ENCODE data around the gene ONECUT3.
A peak's percentile ranks its signal among the peaks of the same experiment; 100 is the strongest.

ONECUT3 gene

DNA sequence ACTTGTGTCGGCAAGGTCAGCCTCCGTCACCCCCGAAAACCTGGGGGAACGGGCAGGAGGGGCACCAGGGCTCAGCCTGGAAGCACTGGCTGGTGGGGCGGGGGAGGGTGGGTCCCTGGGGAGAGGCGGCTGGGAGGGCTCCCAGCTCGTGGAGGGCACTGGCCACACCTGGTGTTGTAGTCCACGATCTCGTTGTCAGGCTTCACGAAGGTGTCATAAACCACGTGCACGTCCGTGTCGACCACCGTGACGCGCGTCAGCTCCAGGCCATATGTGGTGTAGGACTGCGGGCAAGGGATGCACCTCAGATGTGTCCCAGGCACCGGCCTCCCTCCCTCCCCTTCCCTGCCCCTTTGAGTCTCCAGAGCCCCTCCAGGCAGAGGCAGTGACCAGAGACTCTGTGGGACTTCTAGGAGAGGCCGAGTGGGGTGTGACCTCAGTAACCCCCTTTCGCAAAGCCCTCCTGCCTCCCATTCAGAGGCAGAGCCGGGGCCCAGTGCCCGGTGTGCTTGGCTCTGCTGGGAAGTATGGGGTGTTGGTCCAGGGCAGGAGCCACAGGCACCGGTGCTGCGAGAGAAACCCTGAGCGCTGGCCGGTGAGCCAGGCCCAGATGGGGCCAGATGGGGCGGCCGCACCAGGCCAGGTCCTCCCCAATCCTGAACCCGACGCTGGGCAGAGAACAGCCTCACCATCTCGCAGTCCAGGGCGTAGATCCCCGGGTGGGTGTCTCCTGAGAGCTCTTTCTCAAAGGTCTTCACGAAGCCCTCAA is 63.4 kb downstream of the ONECUT3 start:
- DNase-seq = no peak

DNA sequence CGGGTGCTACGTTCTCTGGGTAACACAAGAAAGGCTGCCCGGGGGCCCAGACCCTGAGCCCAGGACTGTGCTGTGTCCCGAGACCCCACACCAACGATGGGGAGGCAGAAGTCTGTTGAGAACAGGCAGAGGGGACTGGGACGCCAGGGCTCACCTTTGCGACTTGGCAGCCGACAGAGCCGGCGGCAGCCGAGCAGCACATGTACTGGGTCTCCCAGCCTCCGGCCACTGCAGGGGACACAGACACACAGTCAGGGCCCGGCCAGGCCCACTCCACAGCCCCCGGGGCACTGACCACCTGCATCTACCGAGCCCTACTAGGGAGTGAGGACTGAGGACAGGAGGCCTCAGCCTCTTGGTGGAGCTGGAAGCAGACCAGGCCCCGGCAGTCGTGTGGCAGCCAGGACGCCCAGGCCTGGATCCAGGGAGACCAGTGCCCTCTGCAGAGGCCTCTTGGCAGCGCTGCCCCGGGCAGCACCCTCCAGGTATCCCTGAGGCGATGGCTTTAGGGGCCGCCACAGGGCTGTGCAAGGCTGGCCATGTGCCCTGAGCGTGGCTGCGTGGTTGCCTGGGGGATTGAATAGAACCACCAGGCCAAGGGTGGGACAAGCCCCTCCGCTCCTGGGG is 64.4 kb downstream of the ONECUT3 start:
- no peak for DNase-seq

DNA sequence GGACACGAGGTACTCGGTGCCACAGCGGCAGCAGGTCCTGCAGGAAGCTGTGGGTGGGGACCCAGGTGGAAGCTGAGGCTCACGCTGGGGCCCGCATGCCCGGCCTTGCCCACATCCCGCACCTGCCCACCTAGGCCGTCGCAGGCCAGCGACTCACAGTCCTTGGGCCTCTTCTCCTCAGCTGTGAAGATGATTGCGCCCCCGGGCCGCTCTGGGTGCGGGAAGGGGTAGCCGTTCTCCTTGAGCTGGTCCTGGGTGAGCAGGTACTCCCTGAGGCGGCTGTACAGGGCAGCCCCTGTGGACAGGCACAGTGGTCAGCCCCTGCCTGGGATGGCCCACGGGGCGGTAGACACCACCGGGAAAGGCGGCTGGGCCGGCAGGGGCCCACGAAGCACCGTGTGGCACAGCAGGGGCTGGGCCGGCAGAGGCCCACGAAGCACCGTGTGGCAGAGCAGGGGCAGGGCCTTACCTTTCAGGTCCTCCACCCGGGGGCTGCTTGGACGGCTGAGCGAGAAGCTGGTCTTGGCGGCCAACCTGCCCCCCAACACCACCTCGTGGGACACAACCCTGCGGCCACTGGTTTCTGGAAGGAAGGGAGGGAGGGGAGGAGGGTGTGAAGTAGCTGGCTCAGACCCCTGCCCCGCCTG is 65.4 kb downstream of the ONECUT3 start:
- DNase-seq = no peak

DNA sequence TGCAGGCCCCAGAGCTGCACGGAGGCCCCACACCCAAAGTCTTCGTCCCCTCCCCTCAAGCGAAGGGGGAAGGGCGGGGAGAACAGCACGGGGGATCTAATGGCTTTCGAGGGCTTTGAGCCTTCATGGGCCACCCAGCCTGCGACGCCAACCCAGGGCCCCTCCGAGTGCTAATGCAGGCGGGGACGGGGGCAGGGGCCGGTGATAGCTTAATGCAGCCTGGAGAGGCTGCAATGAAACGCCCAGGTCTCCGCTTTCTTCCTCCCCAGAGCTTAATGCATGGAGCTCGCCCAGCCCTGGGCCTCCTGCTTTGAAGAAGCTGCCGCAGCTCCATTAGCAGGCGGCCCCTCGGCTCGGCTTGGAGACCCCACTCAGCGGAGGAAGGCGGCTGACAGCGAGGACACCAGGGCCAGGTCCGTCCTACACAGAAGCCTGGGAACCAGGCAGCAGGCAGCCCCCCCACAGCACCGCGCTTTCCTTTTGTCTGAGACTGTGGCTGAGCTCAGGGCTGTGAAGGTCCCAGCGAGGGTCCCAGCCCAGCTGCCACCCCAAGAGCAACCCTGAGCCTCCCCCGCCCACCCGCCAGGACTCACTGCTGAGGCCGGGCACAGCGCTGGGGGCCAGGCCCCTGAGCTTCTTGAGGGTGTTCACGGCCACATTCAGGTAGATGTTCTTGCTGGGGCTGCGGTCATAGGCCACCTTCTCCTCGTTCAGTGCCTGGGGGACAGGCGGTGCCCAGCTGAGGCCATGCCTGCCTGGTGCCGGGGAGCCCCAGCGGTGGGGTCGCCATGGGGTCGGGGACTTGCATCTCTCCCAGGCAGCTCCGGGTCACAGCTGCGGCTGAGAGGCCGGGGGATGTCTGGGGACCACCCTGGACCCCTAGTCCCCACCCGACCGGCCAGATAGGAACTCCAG is 66.3 kb downstream of the ONECUT3 start:
- no peak for DNase-seq

DNA sequence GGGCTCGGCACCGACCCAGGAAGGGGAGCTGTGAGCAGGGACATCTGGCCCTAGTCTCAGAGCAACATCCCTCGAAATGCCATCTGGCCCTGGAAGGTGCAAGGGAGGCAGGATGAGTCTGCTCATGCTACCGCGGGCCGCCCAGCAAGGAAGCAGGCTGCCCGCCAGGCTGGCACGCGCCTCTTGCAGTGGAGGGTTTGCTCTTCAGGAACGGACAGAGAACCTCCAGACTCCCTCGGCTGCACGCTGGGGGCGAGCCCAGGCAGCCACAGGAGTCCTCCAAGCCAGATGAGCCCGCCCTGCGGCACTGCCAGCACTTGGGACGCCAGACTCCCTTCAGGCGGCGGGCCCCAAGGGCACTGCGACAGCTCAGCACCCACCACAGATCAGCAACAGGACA is 68.9 kb downstream of the ONECUT3 start:
- DNase-seq = peak in 1 of 14 donors; percentile 61

DNA sequence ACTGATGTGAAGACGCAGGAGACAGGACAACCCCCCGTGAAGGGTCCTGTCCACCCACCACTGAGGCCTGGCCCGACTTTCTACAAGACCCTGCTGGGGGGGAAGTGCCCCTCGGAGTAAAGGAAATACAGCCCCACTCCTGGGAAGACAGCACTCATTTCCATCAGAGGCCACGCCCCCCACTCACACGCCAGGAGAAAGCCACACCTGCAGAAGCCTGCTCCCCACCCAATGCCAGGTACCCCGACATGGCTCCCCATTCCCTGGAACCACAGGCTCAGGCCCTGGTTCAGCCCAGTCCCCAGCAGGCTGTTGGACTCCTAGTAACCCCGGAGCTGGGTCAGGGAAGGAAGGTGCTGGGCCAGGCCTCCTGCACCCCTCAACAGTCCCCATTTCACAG is 69.7 kb downstream of the ONECUT3 start:
- DNase-seq = no peak

DNA sequence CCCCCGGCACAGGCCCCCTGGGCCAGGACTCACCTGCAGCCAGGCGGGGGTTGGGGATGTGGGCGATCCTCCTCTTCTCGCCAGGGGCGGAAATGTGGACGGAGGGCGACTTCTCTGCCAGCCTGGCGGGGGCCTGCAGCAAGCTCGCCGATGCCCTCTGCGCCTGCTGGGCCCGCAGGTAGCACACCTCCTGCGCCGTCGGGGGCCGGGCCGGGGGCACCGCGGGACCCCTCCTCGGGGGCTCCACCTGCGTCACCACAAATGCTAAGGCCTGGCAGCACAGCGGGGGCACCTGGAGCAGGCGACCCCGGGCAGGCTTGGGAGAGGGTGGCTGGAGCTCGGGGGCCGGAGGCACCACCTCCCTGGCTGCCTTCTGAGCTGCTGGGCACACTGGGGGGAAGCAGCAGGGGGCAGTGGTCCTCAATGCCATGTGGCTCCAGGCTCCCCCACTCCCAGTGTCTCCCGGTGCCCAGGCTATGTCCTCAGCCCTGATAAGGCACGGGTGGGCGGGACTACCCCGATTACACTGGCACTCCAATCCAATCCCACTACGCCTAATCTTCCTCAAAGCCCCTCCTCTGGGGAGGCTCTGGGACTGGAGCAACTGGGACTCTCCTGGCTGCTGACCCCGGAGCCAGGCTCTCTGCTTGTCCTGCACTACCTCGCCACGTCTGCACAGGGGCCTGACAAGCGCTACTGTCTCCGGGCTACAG is 70.4 kb downstream of the ONECUT3 start:
- DNase-seq = no peak

DNA sequence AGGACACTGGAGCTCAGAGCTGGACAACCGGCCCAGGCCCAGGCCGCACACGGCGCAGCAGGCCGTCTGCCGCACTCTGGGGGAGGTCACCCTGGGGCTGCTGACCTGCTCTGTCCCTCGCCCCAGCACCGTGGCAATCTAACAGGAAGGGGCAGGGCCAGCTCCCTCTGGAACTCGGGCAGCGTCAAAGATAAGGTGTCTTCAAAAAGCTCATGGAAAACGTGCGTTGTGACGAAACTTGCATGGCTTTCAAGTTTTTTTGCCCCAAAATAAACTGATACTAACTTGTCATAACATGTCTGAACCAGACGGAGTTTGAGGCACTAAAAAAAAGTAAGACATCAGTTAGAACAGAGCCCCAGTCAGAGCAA is 70.9 kb downstream of the ONECUT3 start:
- no peak for DNase-seq

DNA sequence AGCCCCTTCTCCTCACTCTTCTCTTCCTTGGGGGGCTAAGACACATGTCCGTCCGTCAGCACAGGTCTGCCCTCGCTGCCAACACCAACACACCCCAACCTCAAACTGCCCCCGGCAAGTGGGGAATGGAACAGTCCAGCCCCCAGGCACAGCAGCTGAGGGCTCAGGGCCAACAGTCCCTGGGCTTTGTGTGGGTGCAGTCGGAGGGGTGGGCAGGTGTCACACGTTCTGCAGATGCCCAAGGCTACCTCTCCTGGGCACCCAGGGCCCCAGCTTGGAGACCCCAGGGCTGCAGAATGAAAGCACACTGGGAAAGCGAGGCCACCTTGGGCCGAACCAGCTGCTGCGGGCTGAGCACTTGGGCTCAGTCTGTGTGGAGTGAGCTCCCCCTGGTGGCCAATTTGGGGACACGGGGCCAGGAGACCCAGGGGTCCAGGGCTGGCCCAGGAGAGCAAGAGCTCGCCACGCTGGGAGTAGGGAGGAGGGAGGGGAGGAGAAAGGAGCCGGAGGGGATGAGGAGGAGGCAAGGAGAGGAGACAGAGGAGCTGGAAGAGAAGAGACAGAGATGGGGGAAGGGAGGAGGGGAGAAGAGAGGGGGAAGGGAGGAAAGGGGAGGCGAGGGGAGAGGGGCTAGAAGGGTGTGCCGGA is 72.7 kb downstream of the ONECUT3 start:
- peak in 12 of 14 donors; percentile 3 to 69 (median 32) for DNase-seq

DNA sequence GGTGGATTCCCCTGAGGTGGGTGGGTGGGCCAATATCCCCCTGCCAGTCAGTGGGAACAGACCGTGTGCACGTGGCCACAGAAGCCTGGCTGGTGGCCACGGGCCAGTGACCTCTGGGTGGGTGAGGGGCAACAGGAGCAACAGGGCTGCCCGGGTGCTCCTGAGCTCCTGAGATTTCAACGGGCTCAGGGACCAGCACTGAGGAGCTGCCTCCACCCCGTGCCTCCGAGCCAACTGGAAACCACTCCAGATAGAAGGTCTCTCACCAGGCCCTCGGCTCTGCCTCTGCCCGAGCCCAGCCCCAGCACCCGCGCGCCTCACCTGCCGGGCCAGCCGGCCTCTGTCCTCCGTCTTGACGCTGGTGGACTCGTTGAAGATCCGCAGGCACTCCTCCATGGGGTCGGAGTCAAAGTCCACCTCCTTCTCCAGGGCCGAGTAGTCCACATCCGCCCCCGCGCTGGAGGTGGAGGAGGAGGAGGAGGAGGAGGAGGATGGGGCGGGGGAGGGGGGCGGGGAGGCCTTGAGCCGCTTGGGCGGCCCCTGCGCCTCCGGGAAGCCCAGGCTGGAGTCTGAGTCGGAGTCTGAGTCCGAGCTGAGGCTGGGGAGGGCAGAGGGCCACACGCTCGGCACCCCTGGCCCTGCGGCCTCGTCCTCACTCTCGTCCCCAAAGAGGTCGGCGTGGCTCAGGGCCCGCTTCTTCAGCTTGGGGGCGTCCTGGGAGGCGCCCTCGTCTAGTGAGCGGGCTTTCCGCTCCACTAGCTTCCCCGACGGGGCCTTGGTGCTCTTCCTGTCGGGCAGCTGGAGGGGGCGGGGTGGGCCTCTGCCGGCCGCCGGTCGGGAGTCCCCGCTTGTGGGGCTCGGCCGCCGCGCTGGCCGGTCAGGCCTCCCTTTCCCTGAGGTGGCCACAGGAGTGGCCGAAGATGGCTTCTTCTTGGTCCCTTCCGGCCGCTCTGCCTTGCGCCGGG is 73.5 kb downstream of the ONECUT3 start:
- no peak for DNase-seq

DNA sequence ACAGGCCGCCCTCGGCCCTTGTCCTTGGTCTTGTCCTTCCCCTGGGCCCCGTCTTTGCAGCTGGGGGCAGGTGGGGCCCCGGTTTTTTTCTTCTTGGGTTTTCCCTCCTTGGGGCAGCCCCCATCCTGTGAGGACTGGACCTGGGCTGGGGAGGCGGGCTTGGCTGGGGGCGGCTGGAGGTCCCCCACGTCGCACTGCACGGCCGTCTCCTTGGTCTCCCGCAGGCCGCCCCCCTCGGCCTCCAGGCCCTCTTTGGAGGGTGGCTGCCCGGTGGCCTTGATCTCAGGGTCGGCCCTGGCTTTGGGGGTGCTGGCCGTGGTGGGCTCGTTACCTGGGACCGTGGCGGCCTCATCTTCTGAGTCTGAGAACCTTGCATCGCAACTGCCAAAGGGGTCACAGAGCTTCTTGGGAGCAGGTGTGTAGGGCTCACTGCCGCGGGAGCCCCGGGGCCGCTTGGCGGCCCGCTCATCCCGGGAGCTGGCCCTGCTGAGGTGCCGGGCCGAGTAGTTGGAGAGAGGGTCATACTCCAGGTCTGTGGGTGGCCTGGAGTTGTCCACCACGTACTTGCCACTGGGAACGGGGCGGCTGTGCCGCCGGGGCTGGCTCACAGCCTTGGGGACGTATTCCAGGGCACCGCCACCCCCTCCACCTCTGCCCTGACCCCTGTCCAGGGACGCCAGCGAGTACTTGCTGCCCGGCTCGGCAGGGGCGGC is 74.4 kb downstream of the ONECUT3 start:
- DNase-seq = no peak

DNA sequence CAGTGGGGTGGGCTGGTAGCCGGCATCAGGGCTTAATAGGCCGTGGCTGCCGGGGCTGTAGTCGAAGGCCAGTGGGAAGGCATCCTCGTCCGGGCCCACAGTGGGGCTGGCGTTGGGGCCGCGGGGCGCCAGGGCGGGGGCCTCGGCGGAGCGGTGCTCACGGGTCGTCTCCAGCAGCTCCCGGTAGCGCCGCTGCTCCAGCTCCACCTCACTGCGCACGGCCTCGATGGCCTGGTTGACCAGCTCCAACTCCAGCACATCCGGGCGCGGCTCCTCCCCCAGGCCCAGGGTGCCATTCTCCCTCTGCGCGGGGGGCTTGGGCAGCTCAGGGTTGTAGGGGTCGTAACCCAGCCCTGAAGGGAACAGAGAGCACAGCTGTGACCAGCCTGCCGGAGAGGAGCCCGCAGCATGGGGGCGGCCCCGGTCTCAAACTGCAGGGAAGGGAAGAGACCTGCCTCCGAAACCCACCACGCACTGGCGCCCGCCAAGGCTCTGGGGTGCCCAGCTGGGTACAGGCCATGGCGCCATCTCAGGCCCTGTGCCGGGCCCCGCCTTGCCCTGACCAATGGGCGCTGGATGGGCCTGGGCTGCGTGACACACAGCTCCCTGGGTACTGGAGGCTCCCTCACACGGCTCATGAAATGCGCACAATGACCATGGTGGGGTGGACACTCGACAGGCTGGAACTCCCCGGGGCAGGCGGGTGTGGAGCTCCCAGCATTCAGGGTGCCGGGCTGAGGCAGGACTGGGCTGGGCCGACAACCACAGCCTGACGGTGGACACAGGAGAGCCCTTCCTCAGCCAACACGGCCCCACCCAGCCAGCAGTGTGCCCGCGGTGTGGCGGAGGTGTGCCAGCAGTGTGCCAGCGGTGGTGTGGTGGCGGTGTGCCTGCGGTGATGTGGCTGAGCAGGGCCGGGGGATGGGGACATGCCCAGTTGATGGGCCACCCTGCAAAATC is 75.3 kb downstream of the ONECUT3 start:
- no peak for DNase-seq

DNA sequence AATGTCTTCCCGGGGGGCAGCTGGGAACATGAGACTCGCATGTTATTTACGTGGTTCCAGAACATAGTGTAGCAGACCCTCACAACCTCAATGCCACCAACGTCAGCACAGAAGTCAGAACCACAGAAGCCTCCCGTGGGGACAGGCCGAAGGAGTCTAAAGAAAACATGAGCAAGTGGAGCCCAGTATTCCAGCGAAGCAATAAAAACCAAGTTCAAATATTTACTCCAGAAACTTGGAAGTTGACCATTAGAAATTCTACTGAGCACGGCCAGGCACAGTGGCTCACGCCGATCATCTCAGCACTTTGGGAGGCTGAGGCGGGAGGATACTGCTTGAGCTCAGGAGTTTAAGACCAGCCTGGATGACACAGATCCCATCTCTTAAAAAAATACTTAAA is 76.7 kb downstream of the ONECUT3 start:
- no peak for DNase-seq

DNA sequence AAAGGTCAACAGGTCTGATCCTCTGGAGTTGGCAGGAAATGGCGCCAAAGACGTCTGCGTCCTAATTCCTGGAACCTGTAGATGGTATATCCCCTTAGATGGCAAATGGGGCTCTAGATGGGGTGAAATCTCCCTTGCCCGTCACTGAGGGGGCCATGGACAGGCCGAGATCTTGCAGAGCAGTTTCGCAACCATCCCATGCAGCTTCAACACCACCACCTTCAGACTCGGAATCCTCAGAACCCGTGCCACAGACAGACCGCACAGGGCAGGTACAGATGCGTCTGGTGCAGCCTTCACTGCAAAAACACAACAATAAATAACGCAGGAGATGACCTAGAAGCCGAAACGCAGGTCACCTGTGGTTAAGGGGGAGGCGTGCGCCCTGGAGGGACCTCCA is 77.3 kb downstream of the ONECUT3 start:
- DNase-seq = no peak
